ENCODE results near the gene CD44. TPM values are rescaled to one million over a fixed set of nuclear protein-coding genes. Genes with fewer than 3 reads are reported as not detected.

Gene CD44
- total RNA-seq, 1 donor from 2014 or later, result 46.0 TPM

- H3K27ac Mint-ChIP-seq, result no peak overlapping the region
- H3K36me3 Mint-ChIP-seq, result no peaks in the 10 kb centered on the region
- H3K27me3 Mint-ChIP-seq, result peaks cover 30% of the 10 kb centered on the region
- H3K4me3 Mint-ChIP-seq, result no peak overlapping the region
- H3K4me1 Mint-ChIP-seq (ENCODE audit: unreplicated experiment), result peaks cover 13% of the 10 kb centered on the region
- H3K9me3 Mint-ChIP-seq, result peaks cover 9% of the 10 kb centered on the region
- no peak for TF ChIP-seq CTCF (conservative IDR thresholded peaks at IDR 0.05)
- no peak for DNase-seq (ENCODE audit: extremely low spot score, unreplicated experiment)
Observed at GRCh38 chr11:35154952-35155351, 16.0 kb downstream of the CD44 start.

- peaks cover 34% of the 10 kb centered on the region for H3K27me3 Mint-ChIP-seq
- H3K9me3 Mint-ChIP-seq, result peaks cover 7% of the 10 kb centered on the region
- no peak for TF ChIP-seq CTCF (conservative IDR thresholded peaks at IDR 0.05)
- no peak overlapping the region for H3K4me3 Mint-ChIP-seq
- H3K36me3 Mint-ChIP-seq, result no peaks in the 10 kb centered on the region
- H3K27ac Mint-ChIP-seq, result no peak overlapping the region
- no peak for DNase-seq (ENCODE audit: extremely low spot score, unreplicated experiment)
- H3K4me1 Mint-ChIP-seq (ENCODE audit: unreplicated experiment), result peaks cover 13% of the 10 kb centered on the region
Observed at GRCh38 chr11:35155677-35156076, 16.7 kb downstream of the CD44 start.

GRCh38 chr11:35157814-35158700, 19.1 kb downstream of the CD44 start:
- Mint-ChIP-seq H3K4me3 (no peak overlapping the region), H3K27me3 (peaks cover 35% of the 10 kb centered on the region), H3K4me1 (ENCODE audit: unreplicated experiment) (peaks cover 13% of the 10 kb centered on the region), H3K36me3 (no peaks in the 10 kb centered on the region), H3K9me3 (no peaks in the 10 kb centered on the region), H3K27ac (no peak overlapping the region)
- no peak for TF ChIP-seq CTCF (conservative IDR thresholded peaks at IDR 0.05)
- no peak for DNase-seq (ENCODE audit: extremely low spot score, unreplicated experiment)

GRCh38 chr11:35158701-35159510, 19.9 kb downstream of the CD44 start:
- Mint-ChIP-seq H3K27me3 (peaks cover 39% of the 10 kb centered on the region), H3K36me3 (no peaks in the 10 kb centered on the region), H3K4me3 (no peak overlapping the region), H3K4me1 (ENCODE audit: unreplicated experiment) (peaks cover 20% of the 10 kb centered on the region), H3K27ac (no peak overlapping the region), H3K9me3 (no peaks in the 10 kb centered on the region)
- DNase-seq (ENCODE audit: extremely low spot score, unreplicated experiment), result no peak
- no peak for TF ChIP-seq CTCF (conservative IDR thresholded peaks at IDR 0.05)

- TF ChIP-seq CTCF (conservative IDR thresholded peaks at IDR 0.05), result no peak
- H3K27ac Mint-ChIP-seq, result no peak overlapping the region
- H3K4me1 Mint-ChIP-seq (ENCODE audit: unreplicated experiment), result peaks cover 20% of the 10 kb centered on the region
- H3K4me3 Mint-ChIP-seq, result no peak overlapping the region
- peaks cover 36% of the 10 kb centered on the region for H3K27me3 Mint-ChIP-seq
- no peak for DNase-seq (ENCODE audit: extremely low spot score, unreplicated experiment)
- no peaks in the 10 kb centered on the region for H3K36me3 Mint-ChIP-seq
- H3K9me3 Mint-ChIP-seq, result no peaks in the 10 kb centered on the region
Observed at GRCh38 chr11:35160246-35160824, 21.4 kb downstream of the CD44 start.
